Sigmoid colon (tissue), 3 donors: Measurements from ENCODE around the gene VAV3.

Experiments
- CTCF ChIP-seq, 4 experiments: fragments of 450-650 bp in 3 of 4; fragments of 200-600 bp in 1 of 4; IDR thresholded peaks; one replicate each; pipeline ENCODE4 v1.5.1; 2016 to 2019; ENCODE audit warnings: antibody characterized with exemption in 4 of 4, mild to moderate bottlenecking in 3 of 4, moderate library complexity in 2 of 4
- POLR2A ChIP-seq, 2 donors: fragments of 450-650 bp; IDR thresholded peaks; one replicate each; pipeline ENCODE4 v1.6.1; 2016; ENCODE audit warnings: antibody characterized with exemption in 2 of 2, mild to moderate bottlenecking in 2 of 2, moderate library complexity in 2 of 2

GRCh38 chr1:107535091-107535490, 429.9 kb downstream of the VAV3 start:
- no peak for TF ChIP-seq CTCF (IDR thresholded peaks at IDR 0.05)
- TF ChIP-seq POLR2A (IDR thresholded peaks at IDR 0.05), result no peak
